Astrocyte (in vitro differentiated cells and primary cell): ENCODE results near the gene TEKT2.

Source experiments
- EZH2 ChIP-seq: IDR thresholded peaks from 2 replicates; pipeline ENCODE4 v1.6.1; 2012; ENCODE audit warnings: mild to moderate bottlenecking, low read length, inconsistent platforms; ENCODE audit not compliant: insufficient read depth
- TF ChIP-seq, protein P1 (sequence below): IDR thresholded peaks from 2 replicates; pipeline ENCODE4 v1.5.1; 2011; ENCODE audit warnings: low read depth, mild to moderate bottlenecking, inconsistent platforms, low read length, moderate library complexity; ENCODE audit not compliant: insufficient read depth

DNA sequence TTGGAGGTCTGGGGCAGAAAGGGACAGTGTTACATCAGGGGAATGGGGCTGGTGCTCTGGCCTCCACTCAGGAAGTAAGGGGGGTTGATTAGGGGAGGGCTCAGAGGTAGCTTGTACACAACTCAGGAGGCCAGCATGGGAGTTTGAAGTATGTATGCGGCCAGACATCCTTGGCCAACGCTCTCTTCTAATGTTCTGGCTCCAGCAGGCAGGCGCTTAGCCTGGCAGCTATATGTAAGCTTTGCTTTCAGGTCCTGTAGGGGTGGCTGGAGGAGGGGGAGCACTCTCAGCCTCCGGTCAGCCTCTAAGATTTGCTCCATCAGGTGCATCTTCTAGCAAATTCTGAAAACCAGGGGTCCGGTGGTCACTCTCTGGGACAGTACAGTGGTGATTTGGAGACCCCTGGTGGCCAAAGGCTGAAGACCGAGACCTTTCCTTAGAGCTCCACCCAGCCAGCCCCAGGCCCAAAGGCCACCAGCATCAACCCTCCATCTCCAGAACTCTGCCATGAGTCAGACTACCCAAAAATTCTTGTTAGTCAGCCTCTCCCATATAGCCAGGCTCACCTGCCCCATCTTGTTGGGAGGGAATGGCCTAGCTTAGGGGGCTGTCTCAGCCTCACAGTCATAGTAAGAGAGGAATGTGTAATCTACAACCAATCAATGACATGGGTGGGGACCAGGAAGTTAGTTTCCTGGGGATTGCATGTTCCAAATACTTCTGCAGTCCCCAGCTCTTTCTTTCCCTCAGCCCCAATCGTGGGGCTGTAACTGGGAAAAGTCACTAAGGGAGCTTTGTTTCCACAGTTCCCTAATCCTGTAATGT lies 50.8 kb downstream of the TEKT2 start:
- no peak for TF ChIP-seq EZH2
- TF ChIP-seq, protein P1, sequence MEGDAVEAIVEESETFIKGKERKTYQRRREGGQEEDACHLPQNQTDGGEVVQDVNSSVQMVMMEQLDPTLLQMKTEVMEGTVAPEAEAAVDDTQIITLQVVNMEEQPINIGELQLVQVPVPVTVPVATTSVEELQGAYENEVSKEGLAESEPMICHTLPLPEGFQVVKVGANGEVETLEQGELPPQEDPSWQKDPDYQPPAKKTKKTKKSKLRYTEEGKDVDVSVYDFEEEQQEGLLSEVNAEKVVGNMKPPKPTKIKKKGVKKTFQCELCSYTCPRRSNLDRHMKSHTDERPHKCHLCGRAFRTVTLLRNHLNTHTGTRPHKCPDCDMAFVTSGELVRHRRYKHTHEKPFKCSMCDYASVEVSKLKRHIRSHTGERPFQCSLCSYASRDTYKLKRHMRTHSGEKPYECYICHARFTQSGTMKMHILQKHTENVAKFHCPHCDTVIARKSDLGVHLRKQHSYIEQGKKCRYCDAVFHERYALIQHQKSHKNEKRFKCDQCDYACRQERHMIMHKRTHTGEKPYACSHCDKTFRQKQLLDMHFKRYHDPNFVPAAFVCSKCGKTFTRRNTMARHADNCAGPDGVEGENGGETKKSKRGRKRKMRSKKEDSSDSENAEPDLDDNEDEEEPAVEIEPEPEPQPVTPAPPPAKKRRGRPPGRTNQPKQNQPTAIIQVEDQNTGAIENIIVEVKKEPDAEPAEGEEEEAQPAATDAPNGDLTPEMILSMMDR: peak; percentile 88
